Neural crest cell (in vitro differentiated cells): ENCODE results near the gene SERINC3. TPM values are rescaled to one million over a fixed set of nuclear protein-coding genes. Genes with fewer than 3 reads are reported as not detected.

ENCODE experiments used
- DNase-seq: peaks from one replicate; pipeline ENCODE4 v3.0.0; 2021; ENCODE audit warnings: low read depth, mixed read lengths, low spot score
- H3K27ac Mint-ChIP-seq: one replicate; pipeline ENCODE4 v1.8.0; 2021; ENCODE audit warnings: mild to moderate bottlenecking, mixed read lengths; ENCODE audit not compliant: unreplicated experiment
- H3K27me3 Mint-ChIP-seq: 2 replicates; pipeline ENCODE4 v1.8.0; 2021; ENCODE audit warnings: low read depth, mild to moderate bottlenecking, mixed read lengths
- H3K36me3 Mint-ChIP-seq: 2 replicates; pipeline ENCODE4 v1.8.0; 2021; ENCODE audit warnings: low read depth, mild to moderate bottlenecking, mixed read lengths
- H3K4me1 Mint-ChIP-seq: 2 replicates; pipeline ENCODE4 v1.8.0; 2021; ENCODE audit warnings: mixed read lengths
- H3K4me3 Mint-ChIP-seq: one replicate; pipeline ENCODE4 v1.8.0; 2021; ENCODE audit warnings: mild to moderate bottlenecking, mixed read lengths
- H3K9me3 Mint-ChIP-seq: 2 replicates; pipeline ENCODE4 v1.8.0; 2021; ENCODE audit warnings: mixed read lengths
- total RNA-seq: library from RNA; stranded (reverse); gene quantifications from 2 replicates; pipeline ENCODE4 v1.2.1, GENCODE V29; 2021
- TF ChIP-seq, protein P1 (sequence below): fragments of 200-600 bp; sonication (generic); conservative IDR thresholded peaks from 2 replicates; pipeline ENCODE4 v1.5.0; 2021; ENCODE audit warnings: antibody characterized with exemption, mild to moderate bottlenecking

Gene SERINC3
- total RNA-seq, 1 donor from 2014 or later: 32.4 TPM

DNA sequence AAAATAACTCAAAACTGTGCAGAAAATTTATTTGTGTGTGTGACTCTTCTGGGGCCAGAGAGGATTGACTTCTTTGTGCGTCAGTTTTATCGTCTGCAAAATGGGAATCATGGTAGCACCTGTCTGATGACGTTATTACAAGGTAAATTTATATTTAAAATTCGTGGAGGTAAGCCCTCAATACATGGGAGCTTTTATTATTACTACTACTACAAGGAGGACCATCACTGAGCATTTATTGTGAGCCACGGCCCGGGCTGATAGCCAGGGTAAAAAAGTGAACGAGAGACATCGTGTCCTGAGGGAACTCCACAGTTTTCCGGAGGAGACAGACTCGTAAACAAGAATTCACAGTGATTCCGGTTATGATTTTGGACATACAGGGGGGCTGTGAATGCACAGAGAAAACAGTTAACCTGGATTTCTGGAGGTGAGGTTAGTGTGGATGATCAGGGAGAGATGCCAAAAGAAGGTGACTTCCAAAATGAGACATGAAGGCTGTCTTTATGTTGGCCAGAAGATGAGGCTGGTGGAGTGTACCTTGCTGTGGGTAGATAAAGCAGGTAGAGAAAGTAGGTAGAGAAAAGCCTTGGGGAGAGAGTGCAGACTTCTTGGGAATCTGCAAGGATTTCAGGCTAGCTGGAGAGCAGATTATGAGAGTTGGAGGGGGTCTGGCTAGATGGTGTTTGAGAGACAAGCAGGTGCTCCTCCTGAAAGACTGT, 10.6 kb upstream of the SERINC3 start:
- Mint-ChIP-seq H3K27me3 (no peaks in the 10 kb centered on the region), H3K36me3 (no peaks in the 10 kb centered on the region), H3K4me1 (peaks cover 5% of the 10 kb centered on the region), H3K27ac (no peak overlapping the region), H3K9me3 (no peaks in the 10 kb centered on the region), H3K4me3 (no peak overlapping the region)
- no peak for DNase-seq
- TF ChIP-seq, protein P1, sequence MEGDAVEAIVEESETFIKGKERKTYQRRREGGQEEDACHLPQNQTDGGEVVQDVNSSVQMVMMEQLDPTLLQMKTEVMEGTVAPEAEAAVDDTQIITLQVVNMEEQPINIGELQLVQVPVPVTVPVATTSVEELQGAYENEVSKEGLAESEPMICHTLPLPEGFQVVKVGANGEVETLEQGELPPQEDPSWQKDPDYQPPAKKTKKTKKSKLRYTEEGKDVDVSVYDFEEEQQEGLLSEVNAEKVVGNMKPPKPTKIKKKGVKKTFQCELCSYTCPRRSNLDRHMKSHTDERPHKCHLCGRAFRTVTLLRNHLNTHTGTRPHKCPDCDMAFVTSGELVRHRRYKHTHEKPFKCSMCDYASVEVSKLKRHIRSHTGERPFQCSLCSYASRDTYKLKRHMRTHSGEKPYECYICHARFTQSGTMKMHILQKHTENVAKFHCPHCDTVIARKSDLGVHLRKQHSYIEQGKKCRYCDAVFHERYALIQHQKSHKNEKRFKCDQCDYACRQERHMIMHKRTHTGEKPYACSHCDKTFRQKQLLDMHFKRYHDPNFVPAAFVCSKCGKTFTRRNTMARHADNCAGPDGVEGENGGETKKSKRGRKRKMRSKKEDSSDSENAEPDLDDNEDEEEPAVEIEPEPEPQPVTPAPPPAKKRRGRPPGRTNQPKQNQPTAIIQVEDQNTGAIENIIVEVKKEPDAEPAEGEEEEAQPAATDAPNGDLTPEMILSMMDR: no peak

DNA sequence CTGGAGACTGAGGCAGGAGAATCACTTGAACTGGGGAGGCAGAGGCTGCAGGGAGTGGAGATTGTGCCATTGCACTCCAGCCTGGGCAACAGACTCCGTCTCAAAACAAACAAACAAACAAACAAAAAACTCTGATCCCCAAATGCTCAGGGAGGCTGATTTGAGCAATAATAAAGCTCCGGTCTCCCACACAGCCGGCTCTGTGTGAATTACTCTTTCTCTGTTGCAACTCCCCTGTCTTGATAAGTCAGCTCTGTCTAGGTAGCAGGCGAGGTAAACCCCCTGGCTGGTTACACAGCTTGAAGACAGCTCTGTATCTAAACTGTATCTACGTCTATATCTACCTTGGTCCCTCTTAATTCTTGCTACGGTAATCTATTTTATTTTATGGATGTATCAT, 6.4 kb upstream of the SERINC3 start:
- Mint-ChIP-seq H3K27ac (no peak overlapping the region), H3K4me3 (peak overlapping the region; percentile 68), H3K27me3 (peaks cover 12% of the 10 kb centered on the region), H3K9me3 (no peaks in the 10 kb centered on the region), H3K4me1 (peaks cover 5% of the 10 kb centered on the region), H3K36me3 (no peaks in the 10 kb centered on the region)
- no peak for DNase-seq
- TF ChIP-seq, protein P1: no peak

GRCh38 chr20:44527716-44528199, 5.9 kb upstream of the SERINC3 start:
- H3K36me3 Mint-ChIP-seq: no peaks in the 10 kb centered on the region
- H3K27ac Mint-ChIP-seq: no peak overlapping the region
- no peaks in the 10 kb centered on the region for H3K9me3 Mint-ChIP-seq
- TF ChIP-seq, protein P1: no peak
- DNase-seq: no peak
- peak overlapping the region; percentile 68 for H3K4me3 Mint-ChIP-seq
- peaks cover 12% of the 10 kb centered on the region for H3K27me3 Mint-ChIP-seq
- peaks cover 8% of the 10 kb centered on the region for H3K4me1 Mint-ChIP-seq

DNA sequence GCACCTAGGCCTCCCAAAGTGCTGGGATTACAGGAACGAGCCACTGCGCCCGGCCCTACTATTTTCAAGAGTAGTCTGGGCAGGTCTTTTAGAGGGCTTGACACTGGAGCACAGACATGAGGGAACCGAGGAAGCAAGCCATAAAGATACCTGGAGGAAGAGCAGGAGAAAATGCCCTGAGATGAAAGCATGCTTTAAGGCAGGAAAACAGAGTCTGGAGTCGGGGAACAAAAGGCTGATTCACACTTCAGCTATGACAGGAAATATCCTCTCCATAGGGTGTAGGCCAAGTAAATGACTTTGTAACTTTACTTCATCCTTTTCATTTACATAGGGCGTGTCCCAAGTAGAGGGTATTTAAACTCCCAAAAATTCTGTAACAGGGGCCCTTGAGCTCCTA, 4.3 kb upstream of the SERINC3 start:
- TF ChIP-seq, protein P1: no peak
- no peak for DNase-seq
- Mint-ChIP-seq H3K27ac (no peak overlapping the region), H3K4me1 (peaks cover 16% of the 10 kb centered on the region), H3K4me3 (peak overlapping the region; percentile 5), H3K9me3 (no peaks in the 10 kb centered on the region), H3K36me3 (no peaks in the 10 kb centered on the region), H3K27me3 (peaks cover 12% of the 10 kb centered on the region)

DNA sequence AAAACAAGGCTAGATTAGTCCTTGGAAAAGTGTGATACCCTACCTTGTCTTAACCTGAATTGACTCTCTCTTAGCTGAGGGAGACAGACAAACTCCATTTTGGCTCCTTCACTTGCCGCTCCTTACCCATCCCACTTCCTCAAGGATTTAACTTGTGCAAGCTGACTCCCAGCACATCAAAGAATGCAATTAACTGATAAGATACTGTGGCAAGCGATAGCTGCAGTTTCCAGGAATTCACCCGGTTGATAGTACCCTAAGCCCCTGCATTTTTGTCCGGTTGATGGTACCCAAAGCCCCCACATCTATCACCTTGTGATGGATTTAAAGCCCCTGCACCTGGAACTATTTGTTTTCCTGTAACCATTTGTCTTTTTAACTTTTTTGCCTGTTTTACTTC, 1.9 kb upstream of the SERINC3 start:
- H3K4me1 Mint-ChIP-seq: peaks cover 25% of the 10 kb centered on the region
- no peaks in the 10 kb centered on the region for H3K36me3 Mint-ChIP-seq

More for the DNA sequence above, 1.9 kb upstream of the SERINC3 start:
- peak overlapping the region; percentile 61 for H3K4me3 Mint-ChIP-seq
- no peak overlapping the region for H3K27ac Mint-ChIP-seq
- TF ChIP-seq, protein P1: no peak
- no peaks in the 10 kb centered on the region for H3K9me3 Mint-ChIP-seq
- no peak for DNase-seq
- peaks cover 12% of the 10 kb centered on the region for H3K27me3 Mint-ChIP-seq
